Activated T-cell treated with anti-CD3 and anti-CD28 coated beads for 4 hours (primary cell): ENCODE data around the gene NBR1.
A peak's percentile ranks its signal among the peaks of the same experiment; 100 is the strongest.
"Not testable (repeated sequence)": the region's sequence is repeated elsewhere in the genome, so short reads cannot be mapped to it uniquely, and the experiment has no call there.

Experiments used
- DNase-seq: peaks from one replicate; pipeline ENCODE4 v3.0.0-alpha.2; 2020

NBR1 gene

GRCh38 chr17:43170766-43171585 lies at the start of gene NBR1:
Gene NBR1 (plus strand): TSS chr17:43171214. CDS start chr17:43175800, 4,586 bp downstream.
- DNase-seq = peak; percentile 94

GRCh38 chr17:43125133-43125966 lies 45.7 kb upstream of the NBR1 start, which contains the start of gene BRCA1:
Gene BRCA1 (minus strand): TSS chr17:43125364. CDS start chr17:43124096, 1,268 bp downstream.
- DNase-seq = peak; percentile 91

GRCh38 chr17:43125967-43126910 lies 44.8 kb upstream of the NBR1 start:
- no peak for DNase-seq

- no peak for DNase-seq
Observed at GRCh38 chr17:43126911-43127290, 44.1 kb upstream of the NBR1 start.

- DNase-seq = not testable (repeated sequence)
Observed at GRCh38 chr17:43127333-43127876, 43.6 kb upstream of the NBR1 start.

- no peak for DNase-seq
Observed at GRCh38 chr17:43129671-43130010, 41.4 kb upstream of the NBR1 start.

- no peak for DNase-seq
Observed at GRCh38 chr17:43132117-43132516, 38.9 kb upstream of the NBR1 start.

GRCh38 chr17:43133439-43133838 lies 37.6 kb upstream of the NBR1 start:
- DNase-seq = not testable (repeated sequence)

- DNase-seq = no peak
Observed at GRCh38 chr17:43134774-43135453, 36.1 kb upstream of the NBR1 start.

- no peak for DNase-seq
Observed at GRCh38 chr17:43135454-43135819, 35.6 kb upstream of the NBR1 start.

GRCh38 chr17:43136574-43136973 lies 34.4 kb upstream of the NBR1 start:
- not testable (repeated sequence) for DNase-seq

- not testable (repeated sequence) for DNase-seq
Observed at GRCh38 chr17:43138531-43138930, 32.5 kb upstream of the NBR1 start.

- DNase-seq = no peak
Observed at GRCh38 chr17:43140396-43141332, 30.4 kb upstream of the NBR1 start.

- no peak for DNase-seq
Observed at GRCh38 chr17:43142153-43142552, 28.9 kb upstream of the NBR1 start.

- no peak for DNase-seq
Observed at GRCh38 chr17:43143201-43143600, 27.8 kb upstream of the NBR1 start.

GRCh38 chr17:43146649-43147048 lies 24.4 kb upstream of the NBR1 start:
- no peak for DNase-seq

GRCh38 chr17:43151880-43152456 lies 19.0 kb upstream of the NBR1 start:
- DNase-seq = no peak

- not testable (repeated sequence) for DNase-seq
Observed at GRCh38 chr17:43153197-43153835, 17.7 kb upstream of the NBR1 start.

GRCh38 chr17:43155666-43156065 lies 15.3 kb upstream of the NBR1 start:
- no peak for DNase-seq

- not testable (repeated sequence) for DNase-seq
Observed at GRCh38 chr17:43159232-43159631, 11.8 kb upstream of the NBR1 start.
